GM13976 (cell line): ENCODE results near the gene FAM89B.

Experiments used
- DNase-seq: peaks from one replicate; pipeline ENCODE4 v3.0.0; 2012; ENCODE audit warnings: low spot score
- CTCF ChIP-seq: IDR thresholded peaks from 2 replicates; pipeline ENCODE4 v1.5.1; 2012; ENCODE audit warnings: borderline replicate concordance, mild to moderate bottlenecking; ENCODE audit not compliant: insufficient read depth; ENCODE audit errors: extremely low read depth, missing control alignments, control extremely low read depth
- in situ Hi-C: fragments of 300-500 bp; cut with MboI; formaldehyde crosslinking; loops from one replicate; pipeline ENCODE4 v1.12.0; 2022; ENCODE audit warnings: low sequenced_read_pairs, mixed read lengths, inconsistent platforms; ENCODE audit not compliant: unreplicated experiment

Gene FAM89B

GRCh38 chr11:65540290-65541092, 31.8 kb upstream of the FAM89B start:
- TF ChIP-seq CTCF = peak; percentile 88
- in situ Hi-C loops = no loop called here
- peak; percentile 99 for DNase-seq

- in situ Hi-C loops = no loop called here
- no peak for DNase-seq
- TF ChIP-seq CTCF = no peak
Observed at GRCh38 chr11:65541093-65541982, 31.0 kb upstream of the FAM89B start.

GRCh38 chr11:65542738-65543390, 29.5 kb upstream of the FAM89B start:
- no peak for TF ChIP-seq CTCF
- no peak for DNase-seq
- in situ Hi-C loops = no loop called here

GRCh38 chr11:65545853-65546216, 26.5 kb upstream of the FAM89B start:
- no peak for DNase-seq
- TF ChIP-seq CTCF = no peak
- in situ Hi-C loops = no loop called here

- in situ Hi-C loops = no loop called here
- peak; percentile 99 for DNase-seq
- no peak for TF ChIP-seq CTCF
Observed at GRCh38 chr11:65546217-65546958, 25.9 kb upstream of the FAM89B start.
